Liver (tissue), 3 donors: Measurements from ENCODE around the gene OR3A3.
"Not testable (repeated sequence)": the region's sequence is repeated elsewhere in the genome, so short reads cannot be mapped to it uniquely, and the experiment has no call there.

Source experiments
- GABPA ChIP-seq, 2 donors: IDR thresholded peaks in 1 of 2; conservative IDR thresholded peaks in 1 of 2; 2 replicates each; pipeline ENCODE4 v1.6.1; 2016; ENCODE audit warnings: antibody characterized with exemption in 2 of 2, mild to moderate bottlenecking in 1 of 2, moderate library complexity in 1 of 2
- RXRA ChIP-seq, 2 donors: IDR thresholded peaks; 2 replicates each; pipeline ENCODE4 v1.6.1; 2017 to 2018; ENCODE audit warnings: antibody characterized with exemption in 2 of 2, mild to moderate bottlenecking in 1 of 2
- TF ChIP-seq, protein P1 (sequence below): fragments of 150-350 bp; IDR thresholded peaks from 2 replicates; pipeline ENCODE4 v1.5.1; 2017; ENCODE audit warnings: improper control_type of control experiment, low read depth, low read length; ENCODE audit not compliant: missing input control
- donor health status: healthy.
- donor health status: healthy.

- TF ChIP-seq, protein P1, sequence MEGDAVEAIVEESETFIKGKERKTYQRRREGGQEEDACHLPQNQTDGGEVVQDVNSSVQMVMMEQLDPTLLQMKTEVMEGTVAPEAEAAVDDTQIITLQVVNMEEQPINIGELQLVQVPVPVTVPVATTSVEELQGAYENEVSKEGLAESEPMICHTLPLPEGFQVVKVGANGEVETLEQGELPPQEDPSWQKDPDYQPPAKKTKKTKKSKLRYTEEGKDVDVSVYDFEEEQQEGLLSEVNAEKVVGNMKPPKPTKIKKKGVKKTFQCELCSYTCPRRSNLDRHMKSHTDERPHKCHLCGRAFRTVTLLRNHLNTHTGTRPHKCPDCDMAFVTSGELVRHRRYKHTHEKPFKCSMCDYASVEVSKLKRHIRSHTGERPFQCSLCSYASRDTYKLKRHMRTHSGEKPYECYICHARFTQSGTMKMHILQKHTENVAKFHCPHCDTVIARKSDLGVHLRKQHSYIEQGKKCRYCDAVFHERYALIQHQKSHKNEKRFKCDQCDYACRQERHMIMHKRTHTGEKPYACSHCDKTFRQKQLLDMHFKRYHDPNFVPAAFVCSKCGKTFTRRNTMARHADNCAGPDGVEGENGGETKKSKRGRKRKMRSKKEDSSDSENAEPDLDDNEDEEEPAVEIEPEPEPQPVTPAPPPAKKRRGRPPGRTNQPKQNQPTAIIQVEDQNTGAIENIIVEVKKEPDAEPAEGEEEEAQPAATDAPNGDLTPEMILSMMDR, result not testable (repeated sequence)
- TF ChIP-seq GABPA (IDR thresholded peaks at IDR 0.05 in 1 of 2, conservative IDR thresholded peaks at IDR 0.05 in 1 of 2); RXRA (IDR thresholded peaks at IDR 0.05): not testable (repeated sequence)
Observed at GRCh38 chr17:3371167-3371566, 40.0 kb upstream of the OR3A3 start.
